ENCODE data around the gene PROZ.

Gene PROZ

GRCh38 chr13:113141601-113141970, 16.9 kb upstream of the PROZ start:
- no peak for DNase-seq (ENCODE audit: low read depth)

DNA sequence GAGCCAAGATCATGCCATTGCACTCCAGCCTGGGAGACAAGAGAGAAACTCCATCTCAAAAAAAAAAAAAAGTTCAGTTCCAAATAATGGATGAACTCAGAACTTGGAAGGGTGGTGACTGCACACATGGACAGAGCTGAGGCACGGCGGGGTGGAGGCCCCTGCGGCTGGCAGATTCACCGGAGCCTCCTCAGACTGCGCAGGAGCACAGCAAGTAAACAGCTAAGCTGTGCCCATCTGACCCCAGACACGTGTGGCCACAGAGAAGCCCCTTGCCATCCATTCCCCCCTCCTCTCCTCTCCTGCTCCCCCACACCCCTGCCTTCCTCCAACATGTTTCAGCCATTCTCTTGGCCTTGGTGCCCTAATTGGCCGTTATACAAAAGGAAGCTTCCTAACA, 15.6 kb upstream of the PROZ start:
- DNase-seq (ENCODE audit: low read depth): no peak

- no peak for DNase-seq (ENCODE audit: low read depth)
These were observed 14.8 kb upstream of the PROZ start for GRCh38 chr13:113143466-113144254.

GRCh38 chr13:113144255-113144629, 14.2 kb upstream of the PROZ start:
- no peak for DNase-seq (ENCODE audit: low read depth)

DNA sequence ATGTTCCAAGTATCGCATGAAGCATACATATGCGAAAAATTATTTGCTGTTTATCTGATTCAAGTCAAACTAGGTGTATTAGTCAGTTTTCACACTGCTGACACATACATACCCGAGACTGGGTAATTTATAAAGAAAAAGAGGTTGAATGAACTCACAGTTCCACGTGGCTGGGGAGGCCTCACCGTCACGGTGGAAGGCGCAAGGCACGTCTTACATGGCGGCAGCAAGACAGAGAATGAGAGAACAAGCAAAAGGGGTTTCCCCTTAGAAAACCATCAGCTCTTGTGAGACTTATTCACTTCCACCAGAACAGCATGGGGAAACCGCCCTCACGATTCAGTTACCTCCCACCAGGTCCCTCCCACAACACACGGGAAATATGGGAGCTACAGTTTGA, 13.0 kb upstream of the PROZ start:
- DNase-seq (ENCODE audit: low read depth): no peak

DNA sequence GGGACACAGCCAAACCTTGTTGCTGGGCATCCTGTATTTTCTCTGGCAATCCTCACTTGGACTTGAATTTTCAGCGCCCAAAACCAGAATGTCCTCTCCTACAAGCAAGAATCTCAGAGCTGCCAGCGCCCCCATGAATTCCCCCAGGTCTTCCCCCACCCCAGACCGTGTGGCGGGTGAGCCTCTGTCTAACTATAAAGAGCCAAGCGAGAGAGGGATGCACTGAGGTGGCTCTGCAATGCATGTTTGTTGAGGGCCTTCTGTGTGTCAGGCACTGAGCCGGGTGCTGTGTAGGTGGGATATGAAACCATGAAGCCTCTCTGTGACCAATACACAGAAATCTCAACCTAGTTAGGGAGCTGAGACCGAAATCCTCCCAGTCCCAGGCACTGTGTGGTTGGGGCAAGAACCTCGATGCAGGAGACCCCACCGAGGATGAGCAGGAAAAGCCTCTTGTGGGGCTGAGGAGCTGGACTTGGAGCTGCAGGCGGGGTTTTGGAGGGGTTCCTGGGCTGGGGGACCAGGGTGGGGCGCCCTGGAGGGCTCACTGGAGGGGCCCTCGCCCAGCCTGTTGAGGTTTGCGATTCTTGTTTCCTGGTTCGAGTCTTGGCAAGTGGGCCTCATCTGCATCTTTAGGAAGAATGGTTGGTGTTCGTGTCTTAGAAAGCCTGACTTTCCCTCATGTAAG, 12.4 kb upstream of the PROZ start:
- no peak for DNase-seq (ENCODE audit: low read depth)

GRCh38 chr13:113146750-113147149, 11.7 kb upstream of the PROZ start:
- no peak for DNase-seq (ENCODE audit: low read depth)

GRCh38 chr13:113147206-113147605, 11.2 kb upstream of the PROZ start:
- no peak for DNase-seq (ENCODE audit: low read depth)

DNA sequence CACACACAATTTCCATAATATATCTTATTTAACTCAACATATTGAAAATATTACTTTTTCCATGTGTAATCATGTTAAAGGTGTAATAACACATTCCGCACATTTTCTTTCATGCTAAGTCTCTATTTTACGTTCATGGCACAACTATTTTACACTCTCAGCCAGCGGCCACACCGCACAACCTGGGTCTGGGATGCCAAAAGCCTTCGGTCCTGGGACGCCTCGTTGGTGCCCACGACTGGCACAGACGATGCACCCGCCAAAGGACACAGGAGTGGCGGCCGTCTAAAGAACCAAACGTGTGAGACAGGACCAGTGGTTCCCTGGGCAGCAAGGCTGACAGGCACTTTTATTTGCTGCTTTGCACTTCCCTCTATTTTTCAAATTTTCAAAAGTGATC, 10.0 kb upstream of the PROZ start:
- no peak for DNase-seq (ENCODE audit: low read depth)

- no peak for DNase-seq (ENCODE audit: low read depth)
These were observed 9.4 kb upstream of the PROZ start for GRCh38 chr13:113148940-113149503.

DNA sequence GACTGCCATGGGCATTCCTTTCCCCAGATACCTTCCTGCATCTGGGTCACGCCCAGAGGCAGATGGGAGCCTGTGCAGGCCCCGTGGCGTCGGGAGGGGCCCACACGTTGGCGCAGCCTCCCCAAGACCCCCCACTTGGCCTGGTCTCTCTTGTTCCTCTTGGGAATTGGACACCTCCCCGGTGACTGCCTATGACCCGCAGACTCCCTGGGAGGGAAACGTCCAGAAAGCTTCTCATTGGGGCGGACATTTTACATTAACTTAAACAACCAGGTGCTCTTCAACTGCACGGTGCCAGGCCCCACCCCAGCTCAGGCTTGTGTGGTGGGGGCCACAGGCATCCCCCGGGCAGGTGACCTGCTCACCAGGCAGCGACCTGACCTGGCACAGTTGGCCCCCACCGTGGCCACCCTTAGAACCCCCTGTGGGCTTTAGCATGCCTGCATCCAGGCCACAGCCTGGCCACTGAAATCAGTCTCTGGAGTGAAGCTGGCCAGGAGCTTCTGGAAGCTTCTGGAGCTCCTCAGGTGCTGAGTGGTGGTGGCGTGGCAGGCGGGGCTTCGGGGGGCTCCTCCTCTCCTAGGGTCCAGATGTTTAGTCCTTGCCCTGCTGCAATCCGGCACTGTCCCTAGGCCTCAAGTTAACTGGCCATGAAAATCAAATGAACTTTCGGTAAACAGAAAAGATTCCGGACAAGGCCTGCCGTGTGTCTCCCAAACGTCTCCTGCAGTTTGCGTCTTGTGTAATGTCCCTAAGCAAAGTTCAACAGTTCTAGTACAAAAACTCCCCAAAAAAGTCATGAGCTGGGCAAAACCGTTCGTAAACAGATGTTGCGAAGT, 8.5 kb upstream of the PROZ start:
- DNase-seq (ENCODE audit: low read depth): no peak

DNA sequence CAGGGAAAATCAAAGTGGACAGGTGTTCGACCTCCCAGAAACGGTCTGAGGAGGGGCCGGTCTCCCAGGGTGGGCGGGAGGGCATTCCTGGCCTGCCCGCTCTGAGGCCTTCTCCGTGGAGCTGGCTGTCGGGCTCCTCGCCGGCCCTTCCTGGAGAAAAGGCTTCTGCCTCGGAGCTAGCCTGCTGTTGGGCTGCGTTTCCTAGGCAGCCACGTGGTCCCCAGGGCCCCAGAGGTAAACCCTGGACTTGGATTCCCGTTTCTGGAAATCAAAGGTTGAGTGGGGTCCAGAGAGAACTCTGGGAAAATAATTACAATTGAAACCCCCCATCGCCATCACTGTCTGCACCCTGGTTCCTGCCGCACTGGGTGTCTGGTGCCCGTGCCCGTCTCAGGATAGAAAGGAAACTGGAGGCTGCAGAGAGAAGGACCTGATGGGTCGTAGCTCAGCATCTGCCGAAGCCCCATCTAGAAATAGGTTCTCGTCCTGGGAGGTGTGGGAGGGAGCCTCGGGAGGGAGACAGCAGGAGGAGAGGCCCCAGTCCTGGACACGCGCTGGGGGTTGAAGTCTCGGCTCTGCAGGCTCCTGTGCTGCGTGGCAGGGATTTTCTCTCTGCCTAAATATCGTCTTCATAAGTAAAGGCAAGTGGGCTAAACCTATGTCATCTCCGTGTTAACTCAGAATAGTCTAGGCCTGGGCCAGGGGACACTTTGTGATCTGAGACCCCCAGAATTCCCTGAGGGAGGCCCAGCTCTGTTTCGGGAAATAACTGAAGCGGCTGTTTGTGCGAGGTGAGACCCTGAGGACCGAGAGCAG, 7.7 kb upstream of the PROZ start:
- DNase-seq (ENCODE audit: low read depth): no peak

DNA sequence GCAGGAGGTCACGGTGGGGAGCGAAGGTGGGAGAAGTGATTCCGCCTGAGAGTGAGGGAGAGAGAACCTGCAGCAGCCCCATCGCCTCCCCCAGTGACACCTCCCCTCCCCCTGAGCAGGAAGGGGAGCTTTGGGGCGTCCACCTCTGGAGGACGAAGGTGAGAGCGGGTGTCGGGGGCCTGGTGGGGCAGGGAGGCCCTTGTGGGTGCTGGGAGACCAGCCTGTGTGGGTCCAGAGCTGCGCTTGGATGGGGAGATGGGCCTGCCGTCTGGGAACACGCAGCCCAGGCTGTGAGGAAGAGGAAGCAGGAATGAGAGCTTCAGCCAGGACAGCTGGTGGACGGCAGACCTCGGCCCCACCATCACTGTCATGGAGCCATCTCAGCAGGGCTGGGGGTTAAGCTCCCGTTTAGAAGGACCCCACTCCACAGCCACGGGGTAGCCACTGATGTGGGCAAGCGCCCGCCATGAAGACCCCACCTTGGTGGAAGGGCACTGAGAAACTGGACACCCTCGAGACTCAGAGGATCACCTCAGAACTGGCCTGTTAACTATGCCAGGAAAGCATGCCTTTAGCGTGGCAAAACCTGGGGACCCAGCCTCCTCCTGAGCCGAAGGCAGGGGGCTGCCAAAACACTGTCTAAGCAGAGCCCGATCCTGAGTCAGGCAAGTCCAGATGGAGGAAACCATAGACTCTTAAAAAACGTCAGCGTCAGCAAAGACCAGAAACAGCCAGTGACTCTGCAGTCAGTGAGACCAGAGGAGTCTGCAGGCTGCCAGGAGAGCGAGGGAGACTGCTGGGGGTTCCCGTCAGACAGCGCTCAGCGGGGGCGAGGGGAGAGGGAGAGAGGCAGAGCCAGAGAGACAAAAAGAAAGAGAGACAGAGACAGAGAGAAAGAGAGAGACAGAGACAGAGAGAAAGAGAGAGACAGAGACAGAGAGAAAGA, 6.4 kb upstream of the PROZ start:
- DNase-seq (ENCODE audit: low read depth): no peak

DNA sequence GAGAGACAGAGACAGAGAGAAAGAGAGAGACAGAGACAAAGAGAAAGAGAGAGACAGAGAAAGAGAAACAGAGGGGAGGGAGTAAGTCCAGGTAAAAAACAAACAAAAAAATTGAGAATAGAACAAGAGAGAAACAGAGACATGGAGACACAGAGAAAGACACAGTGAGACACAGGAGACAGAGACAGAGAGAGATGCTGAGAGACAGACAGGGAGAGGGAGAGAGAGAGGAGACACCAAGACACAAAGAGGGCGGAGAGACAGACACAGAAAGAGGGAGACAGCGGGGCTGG, 5.8 kb upstream of the PROZ start:
- DNase-seq (ENCODE audit: low read depth): no peak

DNA sequence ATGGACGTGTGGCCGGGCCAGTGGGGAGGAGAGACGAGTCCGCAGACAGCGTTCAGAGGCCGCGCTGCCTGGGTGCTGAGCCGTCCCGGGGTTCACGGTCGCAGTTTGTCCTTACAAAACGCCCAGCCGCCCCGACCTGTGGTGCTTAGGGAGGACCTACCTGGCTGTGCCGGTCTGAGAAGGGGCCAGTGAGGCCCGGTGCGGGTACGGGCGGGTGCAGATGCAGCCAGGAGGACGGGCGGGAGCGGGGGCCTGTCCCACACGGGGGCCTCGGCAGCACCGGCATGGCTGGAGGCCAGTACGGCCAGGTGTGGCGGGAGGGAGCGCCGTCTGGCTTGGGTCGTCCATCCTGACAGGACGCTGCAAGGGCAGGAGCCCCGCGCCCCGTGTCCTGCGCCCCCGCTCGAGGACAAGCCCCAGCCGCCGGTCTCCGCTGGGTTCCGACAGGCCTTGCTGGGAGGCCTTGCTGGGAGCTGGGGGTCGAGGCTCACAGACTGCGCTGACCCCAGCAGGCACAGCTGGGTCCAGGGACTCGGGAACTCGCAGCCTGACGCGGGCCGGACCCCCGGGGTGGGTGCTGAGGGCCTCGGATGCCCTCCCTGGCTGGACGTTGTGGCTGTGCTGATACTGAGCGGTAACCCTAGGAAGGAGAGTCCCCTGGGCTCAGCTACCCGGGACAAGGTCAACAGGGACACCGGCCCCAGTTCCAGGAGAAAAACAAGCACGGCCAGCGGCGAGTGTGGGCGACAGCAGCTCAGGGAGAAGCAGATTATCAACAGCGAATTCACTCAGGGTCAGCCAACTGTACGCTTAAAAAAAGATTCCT, 5.3 kb upstream of the PROZ start:
- DNase-seq (ENCODE audit: low read depth): no peak

DNA sequence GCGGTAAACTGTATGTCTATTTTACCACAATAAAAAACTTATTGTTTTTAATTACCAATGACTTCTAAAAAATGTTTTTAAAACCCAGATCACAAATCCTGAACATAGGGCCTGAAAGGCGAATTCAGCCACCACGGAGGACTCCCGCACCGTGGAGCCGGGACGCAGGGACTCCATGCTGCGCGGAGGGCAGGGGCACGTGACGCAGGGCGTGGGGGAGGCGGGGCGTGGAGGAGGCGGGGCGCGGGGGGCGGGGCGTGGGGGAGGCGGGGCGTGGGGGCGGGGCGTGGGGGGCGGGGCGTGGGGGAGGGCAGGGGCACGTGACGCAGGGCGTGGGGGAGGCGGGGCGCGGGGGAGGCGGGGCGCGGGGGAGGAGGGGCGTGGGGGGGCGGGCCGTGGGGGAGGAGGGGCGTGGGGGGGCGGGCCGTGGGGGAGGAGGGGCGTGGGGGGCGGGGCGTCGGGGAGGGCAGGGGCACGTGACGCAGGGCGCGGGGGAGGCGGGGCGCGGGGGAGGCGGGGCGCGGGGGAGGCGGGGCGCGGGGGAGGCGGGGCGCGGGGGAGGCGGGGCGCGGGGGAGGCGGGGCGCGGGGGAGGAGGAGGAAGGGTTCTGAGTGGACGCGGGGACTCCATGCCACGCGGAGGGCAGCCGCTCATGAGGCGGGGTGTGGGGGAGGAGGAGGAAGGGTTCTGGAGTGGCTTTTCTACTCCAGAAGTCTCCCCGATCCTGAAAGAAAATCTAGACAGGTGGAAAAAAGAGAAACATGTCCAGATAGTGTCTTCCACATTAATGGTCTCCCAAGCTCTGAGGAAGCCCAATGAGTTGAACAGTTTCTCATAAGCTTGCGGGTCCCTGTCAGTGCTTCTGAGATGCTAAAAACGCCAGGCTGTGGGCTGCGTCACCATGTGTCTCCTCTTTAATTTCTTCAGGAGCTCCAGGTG, 4.4 kb upstream of the PROZ start:
- DNase-seq (ENCODE audit: low read depth): peak; percentile 66

GRCh38 chr13:113155201-113155600, 3.2 kb upstream of the PROZ start:
- DNase-seq (ENCODE audit: low read depth): no peak

DNA sequence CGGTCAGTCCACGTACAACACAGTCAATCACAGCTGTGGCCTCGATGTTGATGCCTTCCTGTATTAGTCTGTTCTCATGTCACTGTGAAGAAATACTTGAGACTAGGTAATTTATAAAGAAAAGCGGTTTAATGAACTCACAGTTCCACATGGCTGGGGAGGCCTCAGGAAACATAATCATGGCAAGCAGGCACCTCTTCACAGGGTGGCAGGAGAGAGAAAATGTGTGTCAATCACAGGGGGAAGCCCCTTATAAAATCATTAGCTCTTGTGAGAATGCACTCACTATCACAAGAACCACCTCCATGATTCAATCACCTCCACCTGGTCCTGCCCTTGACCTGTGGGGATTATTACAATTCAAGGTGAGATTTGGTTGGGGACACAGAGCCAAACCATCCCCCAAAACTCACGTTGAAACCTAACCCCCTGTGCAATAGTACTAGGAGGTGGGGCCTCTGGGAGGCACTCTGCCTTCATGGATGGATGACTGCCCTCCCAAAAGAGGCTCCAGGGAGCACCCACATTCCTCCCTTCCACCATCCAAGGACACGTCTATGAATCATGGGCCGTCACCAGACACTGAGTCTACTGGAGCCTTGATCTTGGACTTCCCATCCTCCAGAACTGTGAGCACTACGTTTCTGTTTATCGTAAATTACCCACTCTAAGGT, 2.3 kb upstream of the PROZ start:
- DNase-seq (ENCODE audit: low read depth): no peak
